Pancreas (tissue), 10 donors: ENCODE measurements around the gene TSPAN11. TPM values are rescaled to one million over a fixed set of nuclear protein-coding genes. Genes with fewer than 3 reads are reported as not detected.

Source experiments
- ATAC-seq, 4 donors: fragments of 200-7000 bp; cut with Tn5 transposase; one replicate each; pipeline versions ENCODE4 v1.8.0 to v1.9.1; 2020; ENCODE audit warnings: mild to moderate bottlenecking in 4 of 4, moderate library complexity in 4 of 4
- DNase-seq, 6 donors: peaks; one replicate each; pipeline ENCODE4 v3.0.0-alpha.2; 2020
- FAIRE-seq: peaks from 2 replicates; lab custom pipeline; 2012; peaks lifted over from hg19 to GRCh38; lab: Jason Lieb, UNC
- H3K27ac ChIP-seq, 4 donors: fragments of 200-600 bp; sonication (generic); 1 replicate in 3 of 4; 2 replicates in 1 of 4; pipeline versions ENCODE4 v1.5.0 to v1.8.0; 2020
- H3K27me3 ChIP-seq, 4 donors: fragments of 200-600 bp; one replicate each; pipeline ENCODE4 v1.8.0; 2021
- H3K36me3 ChIP-seq, 3 donors: fragments of 200-600 bp; sonication (generic) in 1 of 3; one replicate each; pipeline versions ENCODE4 v1.5.0 to v1.8.0; 2020 to 2021
- H3K4me1 ChIP-seq, 3 donors: fragments of 200-600 bp; one replicate each; pipeline ENCODE4 v1.8.0; 2021
- H3K4me3 ChIP-seq, 4 donors: fragments of 200-600 bp; sonication (generic) in 2 of 4; one replicate each; pipeline versions ENCODE4 v1.5.0 to v1.8.0; 2020 to 2021
- H3K9me3 ChIP-seq, 4 donors: fragments of 200-600 bp; one replicate each; pipeline ENCODE4 v1.8.0; 2021
- CTCF ChIP-seq, 4 donors: fragments of 200-600 bp; sonication (generic) in 3 of 4; IDR thresholded peaks; one replicate each; pipeline versions ENCODE4 v1.5.0 to v1.8.0; 2021; ENCODE audit warnings: antibody characterized with exemption in 4 of 4
- WGBS, 2 donors: extraction: QIAGEN DNeasy Blood & Tissue Kit; methylation state at CpG; one replicate each; pipeline ENCODE4 v1.1.7; 2013; 5-methylcytosine and 5-hydroxymethylcytosine counted together
- intact Hi-C, 3 donors: fragments of 100-400 bp; cut with DNase I; formaldehyde crosslinking; loops; one replicate each; pipeline versions ENCODE4 v1.11.1 to v1.14.2; 2022
- polyA plus RNA-seq, 2 donors: library from polyadenylated mRNA; stranded (reverse); fragments of 200-250 nt; gene quantifications; one replicate each; pipeline ENCODE4 v1.2.3, GENCODE V29; 2013
- total RNA-seq, 6 donors: library from RNA; stranded (reverse); fragmentation: NEBNext Ultra II Directional in 4 of 6; extraction: Animal tissue kit (Norgen Biotek cat#: 25700) in 4 of 6; gene quantifications; one replicate each; pipeline versions ENCODE4 v1.2.1 to v1.2.4, GENCODE V29; 2021 to 2023
- donor health status: healthy with polysubstance abuse.
- donor health status: DM: no; HTN: no; CAD: no; lungs with moderate emphysema.
- donor health status: DM: no; HTN: no; CAD: no.
- donor health status: control.
- donor health status: control.
- donor health status: Bipolar disorder and iron deficiency.
- donor health status: DM: yes; HTN: yes; CAD: no.
- donor health status: DM: no; HTN: no; CAD: no.
- donor health status: DM: no; HTN: no; CAD: no.
- donor health status: DM: yes; HTN: yes; CAD: no.

Gene TSPAN11
- total and polyA plus RNA-seq, 8 donors: 0.13 to 2.2 (median 0.44) TPM

- no peak for FAIRE-seq
- H3K36me3 ChIP-seq: no peaks in the 10 kb centered on the region
- intact Hi-C loops: no loop called here
- H3K27ac ChIP-seq: no peak overlapping the region
- no peaks in the 10 kb centered on the region for H3K9me3 ChIP-seq
- 35 to 38% methylated on average over 1 of the region's 1 CpG for WGBS, 2 donors
- no peaks in the 10 kb centered on the region for H3K4me1 ChIP-seq
- no peak for DNase-seq
- no peak for TF ChIP-seq CTCF (IDR thresholded peaks at IDR 0.05)
- H3K27me3 ChIP-seq: no peaks in the 10 kb centered on the region
- no peak for ATAC-seq
- H3K4me3 ChIP-seq: no peak overlapping the region
Observed at GRCh38 chr12:30942486-30942885, 15.9 kb downstream of the TSPAN11 start.

GRCh38 chr12:30942936-30943335 is 16.4 kb downstream of the TSPAN11 start:
- no peak for TF ChIP-seq CTCF (IDR thresholded peaks at IDR 0.05)
- WGBS, 2 donors: 70 to 78% methylated on average over 7 of the region's 7 CpGs
- Histone ChIP-seq H3K27ac (no peak overlapping the region), H3K4me1 (no peaks in the 10 kb centered on the region), H3K36me3 (no peaks in the 10 kb centered on the region), H3K4me3 (no peak overlapping the region), H3K9me3 (no peaks in the 10 kb centered on the region), H3K27me3 (no peaks in the 10 kb centered on the region)
- FAIRE-seq (no peak), DNase-seq (no peak), ATAC-seq (no peak)
- intact Hi-C loops: no loop called here

GRCh38 chr12:30945443-30946164 is 19.1 kb downstream of the TSPAN11 start:
- Histone ChIP-seq H3K4me3 (no peak overlapping the region), H3K36me3 (no peaks in the 10 kb centered on the region), H3K4me1 (no peaks in the 10 kb centered on the region), H3K27ac (no peak overlapping the region), H3K27me3 (no peaks in the 10 kb centered on the region), H3K9me3 (no peaks in the 10 kb centered on the region)
- ATAC-seq (no peak), FAIRE-seq (no peak), DNase-seq (no peak)
- WGBS, 2 donors: 87 to 90% methylated on average over 11 of the region's 11 CpGs
- no peak for TF ChIP-seq CTCF (IDR thresholded peaks at IDR 0.05)
- intact Hi-C loops: no loop called here

GRCh38 chr12:30952015-30952414 is 25.5 kb downstream of the TSPAN11 start:
- DNase-seq (no peak), FAIRE-seq (no peak), ATAC-seq (no peak)
- Histone ChIP-seq H3K36me3 (no peaks in the 10 kb centered on the region), H3K27ac (no peak overlapping the region), H3K9me3 (no peaks in the 10 kb centered on the region), H3K27me3 (no peaks in the 10 kb centered on the region), H3K4me3 (no peak overlapping the region), H3K4me1 (no peaks in the 10 kb centered on the region)
- 62 to 65% methylated on average over 6 of the region's 6 CpGs for WGBS, 2 donors
- intact Hi-C loops: no loop called here
- TF ChIP-seq CTCF (IDR thresholded peaks at IDR 0.05): no peak

GRCh38 chr12:30953257-30953656 is 26.7 kb downstream of the TSPAN11 start:
- DNase-seq (no peak), ATAC-seq (no peak), FAIRE-seq (no peak)
- H3K36me3 ChIP-seq: no peaks in the 10 kb centered on the region
- no peaks in the 10 kb centered on the region for H3K9me3 ChIP-seq
- no peaks in the 10 kb centered on the region for H3K27me3 ChIP-seq
- no peak for TF ChIP-seq CTCF (IDR thresholded peaks at IDR 0.05)
- no peak overlapping the region for H3K27ac ChIP-seq
- intact Hi-C loops: no loop called here
- H3K4me3 ChIP-seq: no peak overlapping the region
- no peaks in the 10 kb centered on the region for H3K4me1 ChIP-seq
- 76 to 77% methylated on average over 2 of the region's 2 CpGs for whole genome bisulfite sequencing, 2 donors
